Loucy (cell line): Measurements from ENCODE around the gene P2RX4.

Experiments used
- EZH2phosphoT487 ChIP-seq: fragments of 200-600 bp; IDR thresholded peaks from 2 replicates; pipeline ENCODE4 v1.6.1; 2018; ENCODE audit warnings: antibody characterized with exemption, mild to moderate bottlenecking, moderate library complexity, borderline replicate concordance
- TF ChIP-seq, protein P1 (sequence below): fragments of 200-600 bp; sonication (generic); conservative IDR thresholded peaks from 2 replicates; pipeline ENCODE4 v1.5.1; 2014; ENCODE audit warnings: mild to moderate bottlenecking, antibody characterized with exemption, low read length

DNA sequence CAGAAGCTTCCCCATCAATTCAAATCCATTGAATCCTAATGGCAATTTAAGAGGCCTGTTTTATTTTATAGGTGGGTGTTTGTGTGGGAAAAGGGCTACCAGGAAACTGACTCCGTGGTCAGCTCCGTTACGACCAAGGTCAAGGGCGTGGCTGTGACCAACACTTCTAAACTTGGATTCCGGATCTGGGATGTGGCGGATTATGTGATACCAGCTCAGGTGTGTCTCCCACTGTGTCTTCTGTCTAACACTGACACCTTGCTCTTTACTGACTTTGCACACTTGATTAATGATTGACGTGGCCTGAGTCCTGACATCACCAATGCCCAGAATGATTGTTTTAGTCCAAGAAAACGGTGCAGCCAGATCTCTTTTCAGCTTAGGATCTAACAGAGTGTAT is 7.1 kb downstream of the P2RX4 start:
- no peak for TF ChIP-seq EZH2phosphoT487
- TF ChIP-seq, protein P1, sequence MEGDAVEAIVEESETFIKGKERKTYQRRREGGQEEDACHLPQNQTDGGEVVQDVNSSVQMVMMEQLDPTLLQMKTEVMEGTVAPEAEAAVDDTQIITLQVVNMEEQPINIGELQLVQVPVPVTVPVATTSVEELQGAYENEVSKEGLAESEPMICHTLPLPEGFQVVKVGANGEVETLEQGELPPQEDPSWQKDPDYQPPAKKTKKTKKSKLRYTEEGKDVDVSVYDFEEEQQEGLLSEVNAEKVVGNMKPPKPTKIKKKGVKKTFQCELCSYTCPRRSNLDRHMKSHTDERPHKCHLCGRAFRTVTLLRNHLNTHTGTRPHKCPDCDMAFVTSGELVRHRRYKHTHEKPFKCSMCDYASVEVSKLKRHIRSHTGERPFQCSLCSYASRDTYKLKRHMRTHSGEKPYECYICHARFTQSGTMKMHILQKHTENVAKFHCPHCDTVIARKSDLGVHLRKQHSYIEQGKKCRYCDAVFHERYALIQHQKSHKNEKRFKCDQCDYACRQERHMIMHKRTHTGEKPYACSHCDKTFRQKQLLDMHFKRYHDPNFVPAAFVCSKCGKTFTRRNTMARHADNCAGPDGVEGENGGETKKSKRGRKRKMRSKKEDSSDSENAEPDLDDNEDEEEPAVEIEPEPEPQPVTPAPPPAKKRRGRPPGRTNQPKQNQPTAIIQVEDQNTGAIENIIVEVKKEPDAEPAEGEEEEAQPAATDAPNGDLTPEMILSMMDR: no peak
